Prostate gland (tissue), 2 donors: ENCODE measurements around the gene SIAE. TPM values are rescaled to one million over a fixed set of nuclear protein-coding genes. Genes with fewer than 3 reads are reported as not detected.

ENCODE experiments used
- DNase-seq: peaks from one replicate; pipeline ENCODE4 v3.0.0-alpha.2; 2019; ENCODE audit warnings: low spot score
- H3K27ac ChIP-seq, 2 donors: fragments of 200-600 bp; sonication (generic); 2 replicates each; pipeline ENCODE4 v1.5.1; 2017 to 2019
- H3K27me3 ChIP-seq: fragments of 200-600 bp; sonication (generic); replicated peaks from 2 replicates; pipeline ENCODE4 v1.5.1; 2019; ENCODE audit not compliant: insufficient read depth
- H3K36me3 ChIP-seq, 2 donors: fragments of 200-600 bp; sonication (generic); 1 replicate in 1 of 2; 2 replicates in 1 of 2; pipeline versions ENCODE4 v1.5.1 to v1.8.1; 2017 to 2019
- H3K4me1 ChIP-seq: fragments of 200-600 bp; sonication (generic); replicated peaks from 2 replicates; pipeline ENCODE4 v1.5.1; 2019
- H3K4me3 ChIP-seq, 2 donors: fragments of 200-600 bp; sonication (generic); 2 replicates each; pipeline ENCODE4 v1.5.1; 2017 to 2019
- H3K9me3 ChIP-seq: fragments of 200-600 bp; sonication (generic); 2 replicates; pipeline ENCODE4 v1.5.1; 2017
- POLR2A ChIP-seq: fragments of 450-650 bp; IDR thresholded peaks from one replicate; pipeline ENCODE4 v1.6.1; 2016; ENCODE audit warnings: antibody characterized with exemption, mild to moderate bottlenecking
- POLR2AphosphoS5 ChIP-seq: sonication (generic); formaldehyde crosslinking; IDR thresholded peaks from one replicate; pipeline ENCODE4 v1.6.1; 2017; ENCODE audit warnings: antibody characterized with exemption
- WGBS: methylation state at CpG from one replicate; pipeline ENCODE4 v1.1.5; 2018; 5-methylcytosine and 5-hydroxymethylcytosine counted together
- intact Hi-C: fragments of 100-400 bp; cut with DNase I; formaldehyde crosslinking; loops from one replicate; pipeline ENCODE4 v1.14.2; 2022
- total RNA-seq, 2 donors: library from RNA; depleted of rRNA; stranded (reverse); fragments of >200 nt; gene quantifications; one replicate each; pipeline ENCODE4 v1.1.0, GENCODE V29; 2016
- TF ChIP-seq, protein P1 (sequence below), 4 experiments: fragments of 200-600 bp in 2 of 4; fragments of 450-650 bp in 2 of 4; sonication (generic) in 2 of 4; IDR thresholded peaks; 1 replicate in 3 of 4; 2 replicates in 1 of 4; pipeline ENCODE4 v1.5.1; 2016 to 2019; ENCODE audit warnings: antibody characterized with exemption in 4 of 4, mild to moderate bottlenecking in 2 of 4, moderate library complexity in 2 of 4

SIAE gene
- total RNA-seq, 2 donors from 2014 or later, result 20.4 to 30.1 TPM

DNA sequence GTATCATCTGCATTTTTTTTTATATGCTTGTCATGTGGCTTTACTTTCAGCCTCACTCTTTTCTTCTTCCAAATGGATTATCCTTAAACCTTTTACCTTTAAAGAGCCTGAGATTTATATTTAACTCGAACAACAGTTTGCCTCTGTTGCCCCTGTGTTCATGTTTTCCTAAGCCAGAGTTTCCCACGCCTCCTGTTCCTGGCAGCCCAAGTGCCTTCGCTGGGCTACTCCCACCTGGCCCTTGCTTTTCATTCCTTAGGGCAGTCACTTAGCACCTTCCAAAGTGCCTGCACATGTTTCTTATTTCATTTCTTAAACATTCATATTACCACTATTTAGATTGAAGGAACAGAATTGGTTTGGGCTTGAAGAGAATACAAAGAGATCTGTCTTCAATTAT lies 37.6 kb downstream of the SIAE start:
- no peak for DNase-seq
- H3K27me3 ChIP-seq, result no peaks in the 10 kb centered on the region
- no peaks in the 10 kb centered on the region for H3K4me1 ChIP-seq
- intact Hi-C loops, result no loop called here
- H3K4me3 ChIP-seq, result no peak overlapping the region
- TF ChIP-seq, protein P1, sequence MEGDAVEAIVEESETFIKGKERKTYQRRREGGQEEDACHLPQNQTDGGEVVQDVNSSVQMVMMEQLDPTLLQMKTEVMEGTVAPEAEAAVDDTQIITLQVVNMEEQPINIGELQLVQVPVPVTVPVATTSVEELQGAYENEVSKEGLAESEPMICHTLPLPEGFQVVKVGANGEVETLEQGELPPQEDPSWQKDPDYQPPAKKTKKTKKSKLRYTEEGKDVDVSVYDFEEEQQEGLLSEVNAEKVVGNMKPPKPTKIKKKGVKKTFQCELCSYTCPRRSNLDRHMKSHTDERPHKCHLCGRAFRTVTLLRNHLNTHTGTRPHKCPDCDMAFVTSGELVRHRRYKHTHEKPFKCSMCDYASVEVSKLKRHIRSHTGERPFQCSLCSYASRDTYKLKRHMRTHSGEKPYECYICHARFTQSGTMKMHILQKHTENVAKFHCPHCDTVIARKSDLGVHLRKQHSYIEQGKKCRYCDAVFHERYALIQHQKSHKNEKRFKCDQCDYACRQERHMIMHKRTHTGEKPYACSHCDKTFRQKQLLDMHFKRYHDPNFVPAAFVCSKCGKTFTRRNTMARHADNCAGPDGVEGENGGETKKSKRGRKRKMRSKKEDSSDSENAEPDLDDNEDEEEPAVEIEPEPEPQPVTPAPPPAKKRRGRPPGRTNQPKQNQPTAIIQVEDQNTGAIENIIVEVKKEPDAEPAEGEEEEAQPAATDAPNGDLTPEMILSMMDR (IDR thresholded peaks at IDR 0.05), result no peak
- TF ChIP-seq POLR2A (no peak), POLR2AphosphoS5 (no peak)
- WGBS, result 70% methylated on average over 3 of the region's 3 CpGs
- H3K9me3 ChIP-seq, result no peaks in the 10 kb centered on the region
- no peak overlapping the region for H3K27ac ChIP-seq
- H3K36me3 ChIP-seq, result peaks cover under 1 to 2% of the 10 kb centered on the region in 2 donors

DNA sequence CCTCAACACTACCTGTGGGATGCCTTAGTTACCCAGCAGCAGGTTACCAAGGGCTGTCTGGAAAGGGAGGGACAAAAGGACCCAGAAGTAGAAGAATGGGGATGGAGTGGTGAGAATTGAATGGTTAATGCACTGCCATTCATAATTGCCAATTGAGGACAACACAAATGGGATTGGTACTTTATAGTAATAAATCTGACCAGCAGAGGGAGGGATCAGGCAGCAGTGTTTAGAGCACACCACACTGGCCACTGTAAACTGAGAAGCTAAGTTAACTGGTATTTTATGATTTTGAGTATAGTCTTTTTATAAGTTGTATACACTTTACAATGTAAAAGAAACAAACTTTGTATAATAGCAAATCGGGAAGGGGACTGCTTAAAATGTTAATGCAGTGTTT lies 40.2 kb downstream of the SIAE start:
- intact Hi-C loops, result no loop called here
- H3K27ac ChIP-seq, result no peak overlapping the region
- 50% methylated on average over 1 of the region's 1 CpG for WGBS
- no peaks in the 10 kb centered on the region for H3K27me3 ChIP-seq
- peaks cover 5 to 7% of the 10 kb centered on the region in 2 donors for H3K36me3 ChIP-seq
- TF ChIP-seq POLR2AphosphoS5 (no peak), POLR2A (no peak)
- TF ChIP-seq, protein P1 (IDR thresholded peaks at IDR 0.05), result peak in 1 of 4 experiments; percentile 6
- no peak for DNase-seq
- H3K4me3 ChIP-seq, result no peak overlapping the region
- H3K9me3 ChIP-seq, result no peaks in the 10 kb centered on the region
- no peaks in the 10 kb centered on the region for H3K4me1 ChIP-seq

- H3K4me1 ChIP-seq, result no peaks in the 10 kb centered on the region
- no peak for DNase-seq
- TF ChIP-seq POLR2AphosphoS5 (no peak), POLR2A (no peak)
- H3K27ac ChIP-seq, result peak overlapping the region in 1 of 2 donors; percentile 20
- H3K36me3 ChIP-seq, result peaks cover 5 to 7% of the 10 kb centered on the region in 2 donors
- 65% methylated on average over 4 of the region's 4 CpGs for WGBS
- no peaks in the 10 kb centered on the region for H3K9me3 ChIP-seq
- H3K4me3 ChIP-seq, result no peak overlapping the region
- no peaks in the 10 kb centered on the region for H3K27me3 ChIP-seq
- intact Hi-C loops, result no loop called here
Observed at GRCh38 chr11:124629961-124630360, 43.6 kb downstream of the SIAE start.

GRCh38 chr11:124627546-124627945 lies 46.0 kb downstream of the SIAE start:
- no peak overlapping the region for H3K4me3 ChIP-seq
- TF ChIP-seq POLR2AphosphoS5 (no peak), POLR2A (no peak)
- TF ChIP-seq, protein P1 (IDR thresholded peaks at IDR 0.05), result no peak
- no peak for DNase-seq
- no peak overlapping the region for H3K27ac ChIP-seq
- no peaks in the 10 kb centered on the region for H3K9me3 ChIP-seq
- 88% methylated on average over 5 of the region's 5 CpGs for WGBS
- H3K4me1 ChIP-seq, result peaks cover 3% of the 10 kb centered on the region
- no peaks in the 10 kb centered on the region for H3K27me3 ChIP-seq
- H3K36me3 ChIP-seq, result peaks cover 5 to 7% of the 10 kb centered on the region in 2 donors
- intact Hi-C loops, result no loop called here

GRCh38 chr11:124625504-124626168 lies 47.9 kb downstream of the SIAE start:
- Histone ChIP-seq H3K27me3 (no peaks in the 10 kb centered on the region), H3K4me3 (no peak overlapping the region), H3K27ac (no peak overlapping the region), H3K4me1 (peaks cover 3% of the 10 kb centered on the region), H3K9me3 (no peaks in the 10 kb centered on the region), H3K36me3 (peaks cover under 1 to 4% of the 10 kb centered on the region in 2 donors)
- no peak for DNase-seq
- intact Hi-C loops, result no loop called here
- TF ChIP-seq POLR2A (no peak), POLR2AphosphoS5 (no peak)
- TF ChIP-seq, protein P1 (IDR thresholded peaks at IDR 0.05), result no peak
- WGBS, result 100% methylated on average over 3 of the region's 3 CpGs
